Hepatic stellate cell (primary cell): Measurements from ENCODE around the gene ADORA1.

Source experiments
- DNase-seq: peaks from one replicate; pipeline ENCODE4 v3.0.0; 2011; ENCODE audit warnings: low spot score

The ADORA1 gene

DNA sequence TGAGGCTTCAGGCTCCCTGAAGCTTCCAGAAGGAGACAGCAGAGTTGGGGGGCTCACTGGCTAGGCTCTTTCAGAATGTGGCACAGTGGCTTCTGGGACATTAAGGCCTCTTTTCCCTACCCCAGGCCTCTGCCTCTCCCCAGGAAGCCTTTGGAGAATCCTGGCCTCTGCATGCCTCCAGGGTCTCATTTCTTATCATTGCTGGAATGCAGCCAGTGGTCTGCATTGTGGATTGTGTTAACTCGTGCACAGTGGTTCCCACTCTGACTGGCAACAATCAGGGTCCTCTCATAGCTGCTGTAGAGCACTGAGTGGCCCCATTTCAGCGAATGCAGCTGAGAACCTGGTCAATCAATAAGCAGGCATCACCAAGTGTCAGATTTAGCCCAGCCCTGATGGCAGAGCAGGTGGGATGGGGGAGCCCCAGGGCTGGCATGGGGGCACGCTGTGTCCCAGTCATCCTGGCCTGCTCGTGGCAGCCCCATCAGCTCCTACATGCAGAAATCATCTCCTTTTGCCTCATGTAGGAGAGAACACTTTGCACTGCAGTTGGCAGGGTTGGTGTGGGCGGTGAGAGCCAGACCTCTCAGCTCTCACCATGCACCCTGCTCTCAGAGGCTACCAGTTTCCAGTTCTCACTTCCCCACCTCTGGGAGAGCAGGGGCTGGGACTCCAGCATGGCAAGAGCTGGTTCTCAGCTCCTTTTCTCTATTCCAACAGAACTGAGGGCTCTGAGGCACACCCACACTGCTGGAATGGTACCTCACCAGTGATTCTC, 13.4 kb downstream of the ADORA1 start:
- no peak for DNase-seq

DNA sequence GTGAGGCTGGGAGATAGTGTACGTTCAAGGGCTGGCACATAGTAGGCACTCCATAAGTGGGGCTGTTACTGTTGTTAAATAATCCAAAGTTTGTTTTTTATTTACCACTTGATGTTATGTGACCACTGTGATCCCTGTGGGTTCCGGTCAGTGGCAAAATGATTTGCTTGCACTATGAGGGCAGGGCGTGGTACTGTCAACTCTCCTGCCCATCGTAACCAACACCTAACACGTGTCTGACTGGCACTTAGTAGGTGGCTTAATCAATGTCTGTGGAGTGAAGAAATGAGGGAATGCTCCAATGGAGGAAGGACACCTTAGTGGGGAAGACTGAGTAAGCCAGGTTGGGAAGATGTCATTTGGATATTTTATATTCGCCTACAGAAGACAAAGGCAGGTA, 14.6 kb downstream of the ADORA1 start:
- no peak for DNase-seq

DNA sequence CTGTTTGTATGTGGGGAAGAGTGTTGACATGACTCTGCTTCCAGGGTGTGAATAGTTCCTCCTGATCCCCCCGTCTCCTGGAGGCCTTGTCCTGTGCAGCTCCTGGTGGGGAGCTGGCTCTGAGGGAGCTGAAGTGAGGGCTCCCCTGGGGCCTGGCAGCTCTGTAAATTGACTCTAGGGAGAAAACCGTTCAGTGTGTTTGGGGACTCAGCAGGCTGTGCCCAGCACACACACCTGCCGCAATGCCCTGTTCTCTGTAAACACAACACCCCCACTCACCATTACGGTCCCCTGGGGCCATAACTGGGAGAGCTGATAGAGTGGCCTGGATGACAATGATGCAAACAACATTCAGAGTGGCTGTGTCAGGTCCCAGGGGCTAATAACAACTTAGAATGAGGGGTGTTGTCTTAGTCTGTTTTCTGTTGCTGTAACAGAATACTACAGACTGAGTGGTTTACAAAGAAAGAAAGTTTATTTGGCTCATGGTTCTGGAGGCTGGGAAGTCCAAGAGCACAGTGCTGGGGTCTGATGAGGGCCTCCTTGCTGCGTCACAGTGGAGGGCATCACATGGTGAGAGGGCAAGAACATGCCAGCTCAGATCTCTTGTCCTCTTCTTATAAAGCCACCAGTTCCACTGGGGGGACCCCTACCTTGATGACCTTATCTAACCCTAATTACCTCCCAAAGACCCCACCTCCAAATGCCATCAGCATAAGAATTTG, 15.3 kb downstream of the ADORA1 start:
- no peak for DNase-seq

DNA sequence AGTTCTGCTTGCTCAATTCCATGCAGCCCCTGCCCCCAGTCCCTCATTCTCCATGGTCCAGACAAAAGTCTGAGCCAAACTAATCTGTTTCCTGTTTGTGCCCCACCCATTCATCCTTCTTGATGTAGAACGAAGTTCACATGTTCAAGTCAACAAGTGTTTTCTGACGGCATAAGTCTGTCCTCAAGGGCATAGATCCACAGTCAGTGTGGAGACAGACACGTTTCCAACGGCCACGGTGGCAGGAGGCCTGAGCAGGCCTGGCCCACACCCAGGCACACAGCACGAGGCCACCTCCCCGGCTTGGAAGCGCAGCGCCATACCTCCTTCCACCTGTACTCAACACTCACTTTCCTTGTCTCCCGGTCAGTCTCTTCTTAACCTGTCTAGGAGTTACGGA, 16.1 kb downstream of the ADORA1 start:
- DNase-seq = no peak

DNA sequence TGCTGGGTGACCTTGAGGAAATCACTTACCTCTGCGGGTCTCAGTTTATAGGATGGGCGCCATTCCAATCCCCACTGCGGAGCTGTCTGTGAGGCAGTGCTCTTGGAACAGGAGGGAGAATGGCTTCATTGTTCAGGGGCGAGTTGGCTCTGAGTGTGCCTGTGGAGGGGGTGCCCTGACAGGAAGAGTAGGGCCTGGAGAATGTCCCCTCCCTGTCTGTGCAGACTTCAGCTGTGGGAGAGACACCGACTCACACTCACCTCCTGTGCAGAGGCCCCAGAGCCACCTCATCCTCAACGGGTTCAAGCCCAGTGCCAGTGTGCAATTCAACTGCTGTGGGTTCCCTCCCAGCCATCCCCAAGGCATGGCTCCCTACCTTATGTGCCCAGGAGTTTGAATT, 17.1 kb downstream of the ADORA1 start:
- DNase-seq = no peak

DNA sequence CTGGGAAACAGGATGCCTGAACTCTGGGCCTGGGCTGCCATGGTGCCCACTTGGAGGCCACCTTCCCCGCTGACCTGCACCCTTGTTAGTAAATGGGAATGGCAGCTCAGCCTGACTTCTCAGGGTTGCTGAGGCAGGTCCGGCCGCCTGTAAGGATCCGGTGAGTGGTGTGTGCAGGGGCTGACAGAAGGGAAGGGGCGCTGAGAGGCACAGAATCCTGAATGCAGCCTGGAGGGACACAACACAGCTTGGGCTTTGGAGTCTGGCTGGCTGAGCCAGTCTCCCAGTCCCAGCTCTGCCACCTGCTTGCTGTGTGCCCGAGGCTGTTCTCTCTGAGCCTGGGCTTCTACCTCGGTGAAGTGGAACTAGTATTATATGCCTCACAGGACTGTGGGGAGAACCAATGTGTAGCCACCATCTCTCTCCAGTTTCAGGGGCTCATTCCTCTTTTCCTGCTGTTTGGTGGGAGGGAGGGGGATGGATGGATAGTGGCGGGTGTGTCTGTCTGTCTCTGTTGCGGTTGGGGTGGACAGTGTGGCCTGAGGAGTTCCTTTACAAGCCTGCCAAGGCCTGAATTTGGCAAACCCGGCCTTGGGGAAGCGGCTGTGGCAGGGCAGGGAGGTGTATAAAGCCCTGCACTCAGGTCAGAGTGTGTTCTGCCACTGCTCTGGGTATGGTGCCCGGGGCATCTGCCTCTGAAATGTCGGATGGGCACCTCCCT, 18.0 kb downstream of the ADORA1 start:
- DNase-seq = no peak

DNA sequence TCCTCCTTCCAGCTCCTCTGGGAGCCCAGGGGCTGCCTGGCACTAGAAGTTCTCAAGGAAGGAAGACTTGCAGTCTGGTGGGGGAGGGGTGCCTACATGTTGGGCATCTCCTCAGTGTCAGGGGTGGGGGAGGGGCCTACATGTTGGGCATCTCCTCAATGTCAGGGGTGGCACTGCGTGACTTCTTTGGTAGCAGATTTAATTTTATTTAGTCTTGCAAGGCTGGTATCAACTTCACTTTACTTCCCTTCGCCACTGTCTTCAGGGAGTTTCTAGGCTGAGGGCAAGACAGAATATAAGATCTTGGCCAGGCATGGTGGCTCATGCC, 18.5 kb downstream of the ADORA1 start:
- no peak for DNase-seq

DNA sequence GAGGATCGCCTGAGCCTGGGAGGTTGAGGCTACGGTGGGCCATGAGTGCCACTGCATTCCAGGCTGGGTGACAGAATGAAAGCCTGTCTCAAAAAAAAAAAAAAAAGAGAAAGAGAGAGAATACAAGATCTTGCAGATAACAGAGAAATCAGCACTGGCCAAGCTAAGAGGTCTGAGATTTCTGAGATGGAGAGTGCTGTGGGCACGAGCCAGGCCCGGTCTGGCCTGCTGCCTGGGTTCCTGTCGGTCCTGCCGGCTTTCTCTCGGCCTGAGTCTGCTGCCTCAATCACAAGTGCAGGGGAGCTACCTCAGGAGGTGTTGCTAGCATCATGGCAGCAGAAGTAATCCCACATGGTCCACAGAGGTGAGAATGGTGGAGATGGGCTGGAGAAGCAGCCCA, 19.0 kb downstream of the ADORA1 start:
- DNase-seq = no peak

DNA sequence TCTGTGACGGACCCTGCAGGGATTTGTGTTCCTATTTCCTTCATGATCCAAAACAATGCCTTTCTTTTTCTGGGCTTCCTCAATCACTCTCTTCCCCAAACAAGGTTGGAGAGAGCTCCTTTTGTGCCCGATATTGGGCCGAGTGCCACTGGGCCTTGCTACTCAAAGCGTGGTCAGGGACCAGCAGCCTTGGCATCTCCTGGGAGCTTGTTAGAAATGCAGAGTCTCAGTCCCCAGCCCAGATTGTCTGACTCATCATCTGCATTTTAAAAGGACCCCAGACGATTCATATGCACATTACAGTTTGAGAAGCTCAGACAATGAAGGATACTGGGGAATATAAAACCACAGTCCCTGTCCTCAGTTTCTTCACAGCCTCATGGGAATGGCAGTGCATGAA, 19.9 kb downstream of the ADORA1 start:
- no peak for DNase-seq

DNA sequence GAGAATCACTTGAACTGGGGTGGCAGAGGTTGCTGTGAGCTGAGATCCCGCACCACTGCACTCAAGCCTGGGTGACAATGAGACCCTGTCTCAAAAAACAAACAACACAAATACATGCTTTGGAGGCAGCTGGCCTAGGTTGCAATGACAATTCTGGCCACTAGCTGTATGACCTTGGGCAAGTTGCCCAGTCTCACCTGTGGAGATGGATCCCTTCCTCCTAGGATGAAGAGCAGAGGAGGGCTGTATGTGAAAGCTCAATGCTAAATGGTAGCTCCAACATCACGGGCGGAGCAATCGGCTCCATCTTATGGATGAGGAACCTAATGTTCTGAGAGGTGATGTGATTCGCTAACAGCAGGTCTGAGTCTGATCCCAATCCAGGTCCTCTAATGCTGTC, 20.6 kb downstream of the ADORA1 start:
- DNase-seq = no peak

DNA sequence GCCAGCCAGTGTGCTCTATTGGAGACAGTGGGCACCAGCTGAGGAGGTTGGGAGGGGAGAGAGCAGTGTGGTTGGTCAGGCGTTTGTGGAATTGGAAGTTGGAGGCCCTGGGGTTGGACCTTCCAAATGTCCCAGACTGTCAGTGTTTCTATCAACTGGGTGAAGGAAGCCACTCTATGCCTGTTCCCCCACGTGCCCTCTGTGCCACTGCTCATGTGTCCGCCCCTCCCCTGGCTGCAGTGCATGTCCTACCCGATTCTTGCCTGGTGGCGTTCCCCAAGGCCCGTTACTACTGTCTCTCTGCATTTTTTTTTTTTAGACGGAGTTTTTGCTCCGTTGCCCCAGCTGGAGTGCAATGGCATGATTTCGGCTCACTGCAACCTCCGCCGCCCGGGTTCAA, 21.1 kb downstream of the ADORA1 start:
- DNase-seq = no peak

DNA sequence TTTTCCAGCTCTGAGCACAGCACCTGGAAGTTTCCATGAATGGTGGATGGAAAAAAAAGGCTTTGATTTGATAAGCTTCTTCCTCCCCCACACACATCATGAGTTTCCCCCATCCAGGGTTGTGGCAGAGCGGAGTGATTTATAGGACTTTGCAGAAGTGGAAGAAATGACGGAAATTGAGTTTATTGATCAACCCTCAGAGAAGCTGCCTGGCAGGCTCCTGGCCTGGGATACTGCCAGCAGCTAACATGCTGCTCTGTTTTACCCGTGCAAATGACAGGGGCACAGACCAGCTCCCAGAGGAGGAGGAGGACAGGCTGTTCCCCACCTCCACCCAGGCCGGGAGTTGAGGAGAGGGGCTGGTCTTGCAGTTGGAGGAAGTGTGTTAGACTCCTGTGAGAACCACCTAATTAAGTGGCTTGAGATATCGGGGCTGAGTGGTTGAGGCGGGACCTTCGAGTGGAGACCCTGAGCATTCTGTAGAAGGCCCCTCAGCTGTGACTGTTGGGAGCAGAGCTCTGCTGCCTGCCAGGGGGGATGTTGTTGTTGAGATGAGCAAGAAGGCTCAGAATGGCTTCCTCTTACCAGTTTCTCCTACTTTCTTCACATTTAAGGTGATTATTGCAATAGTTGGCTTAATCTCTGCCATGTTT, 21.8 kb downstream of the ADORA1 start:
- DNase-seq = no peak

DNA sequence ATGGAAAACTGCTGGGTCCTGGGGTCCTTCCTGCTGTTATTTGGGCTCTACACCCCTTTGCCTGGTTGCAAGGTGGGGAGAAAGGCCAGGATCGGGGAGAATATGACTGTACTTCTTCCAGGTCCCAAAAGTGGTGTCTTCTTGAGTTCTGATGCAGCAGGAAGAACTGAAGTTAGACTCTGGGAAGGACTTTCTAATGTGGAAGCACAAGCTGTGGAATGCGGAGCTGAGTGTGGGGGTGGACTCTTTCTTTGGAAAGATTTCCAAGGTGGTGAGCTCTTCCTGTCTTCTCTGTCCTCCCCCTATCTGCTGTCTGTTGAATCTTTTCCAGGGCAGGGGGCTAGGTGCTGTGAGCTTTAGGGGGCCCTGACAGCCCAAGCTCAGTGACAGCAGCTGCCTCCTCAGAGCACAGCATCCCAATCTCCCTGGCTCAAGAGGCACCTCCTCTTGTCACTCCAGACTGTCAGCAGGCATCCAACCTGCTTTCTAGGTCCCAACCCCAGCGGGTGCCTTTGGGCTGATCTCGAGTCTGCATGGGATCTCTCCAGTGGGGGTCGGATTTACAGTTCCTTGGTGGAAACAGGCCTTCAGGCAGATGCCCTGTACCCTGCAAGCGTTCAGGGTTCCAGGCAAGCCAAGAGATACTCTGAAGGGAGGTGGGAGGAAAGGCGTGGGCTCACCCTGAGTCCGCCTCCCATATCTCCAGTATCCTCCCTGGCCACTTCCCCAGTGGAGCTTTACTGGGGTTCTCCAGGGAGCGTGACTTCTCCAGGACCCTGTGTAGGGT, 23.2 kb downstream of the ADORA1 start:
- no peak for DNase-seq

DNA sequence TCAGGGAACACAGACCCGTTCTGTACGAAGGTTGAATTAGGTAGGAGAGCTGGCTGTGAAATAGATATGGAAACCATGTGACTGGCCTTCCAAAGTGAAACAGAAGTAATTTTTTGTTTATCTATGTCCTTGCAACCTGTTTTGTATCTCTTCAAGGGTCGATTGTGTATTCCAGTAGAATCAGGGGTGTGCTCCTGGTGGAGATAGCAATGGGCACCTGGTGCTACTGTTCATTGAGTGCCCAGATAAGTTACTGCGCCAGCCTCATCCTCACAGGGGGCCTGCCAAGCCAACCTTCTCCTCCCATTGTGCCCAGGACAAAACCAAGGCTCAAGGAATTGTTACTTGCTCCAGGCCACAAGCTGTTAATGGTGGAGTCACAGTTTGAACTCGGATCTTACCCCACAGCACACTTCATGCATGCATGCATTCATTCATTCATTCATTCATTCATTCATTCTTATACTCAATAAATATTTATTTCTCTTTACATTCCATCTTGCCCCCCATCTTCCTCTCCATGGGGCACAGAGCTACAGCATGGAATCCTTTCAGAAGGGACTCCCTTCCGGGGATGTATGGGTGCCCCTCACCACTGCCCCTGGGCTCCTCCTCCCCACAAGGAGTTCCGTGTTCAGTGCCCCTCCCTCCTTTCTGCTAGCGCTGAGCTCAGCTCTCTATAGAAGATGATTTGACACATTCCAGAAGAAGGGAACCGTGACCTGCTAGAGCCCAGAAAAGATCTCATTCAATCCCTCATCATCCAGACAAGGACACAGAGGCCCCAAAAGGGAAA, 24.0 kb downstream of the ADORA1 start:
- DNase-seq = no peak

DNA sequence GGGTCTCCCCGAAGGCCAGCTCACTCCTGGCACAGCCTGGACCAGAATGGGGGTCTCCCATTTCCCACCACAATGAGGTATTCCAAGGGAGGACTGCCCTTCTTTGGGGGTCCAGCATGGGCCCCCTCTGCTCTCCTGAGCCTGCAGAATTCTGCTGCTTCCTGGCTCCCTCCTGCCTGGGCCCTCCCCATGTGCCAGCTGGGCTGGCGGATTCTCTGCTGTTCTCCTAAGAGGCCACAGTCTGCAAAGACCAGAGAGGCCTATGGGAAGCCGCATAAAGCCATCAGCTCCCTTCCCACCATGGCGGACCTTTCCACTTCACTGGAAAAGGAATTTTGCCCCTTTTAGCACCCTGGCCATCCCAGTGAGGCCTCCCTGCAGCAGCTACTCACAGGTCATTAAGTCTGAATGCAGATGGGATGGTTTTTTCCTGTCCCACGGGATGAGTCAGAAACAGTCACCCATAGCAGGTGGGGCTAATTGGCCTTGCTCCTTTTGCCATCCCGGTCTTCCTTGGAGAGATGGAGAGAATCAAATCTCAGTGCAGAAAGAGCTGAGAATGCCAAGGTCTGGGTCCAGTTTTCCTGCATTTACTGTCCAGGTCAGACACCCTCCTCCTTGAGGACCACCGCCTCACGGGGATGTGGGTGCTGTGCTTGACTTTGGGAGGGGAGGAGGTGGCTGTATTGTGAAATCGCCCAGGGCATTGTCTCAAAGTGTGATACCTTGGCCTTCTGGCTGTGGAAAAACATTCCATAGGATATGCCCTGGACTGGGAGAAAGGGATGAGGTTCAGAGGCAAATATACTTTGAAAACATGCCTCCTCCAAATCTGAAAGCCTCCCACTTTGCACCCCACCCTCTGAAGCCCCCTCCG, 24.9 kb downstream of the ADORA1 start:
- no peak for DNase-seq

DNA sequence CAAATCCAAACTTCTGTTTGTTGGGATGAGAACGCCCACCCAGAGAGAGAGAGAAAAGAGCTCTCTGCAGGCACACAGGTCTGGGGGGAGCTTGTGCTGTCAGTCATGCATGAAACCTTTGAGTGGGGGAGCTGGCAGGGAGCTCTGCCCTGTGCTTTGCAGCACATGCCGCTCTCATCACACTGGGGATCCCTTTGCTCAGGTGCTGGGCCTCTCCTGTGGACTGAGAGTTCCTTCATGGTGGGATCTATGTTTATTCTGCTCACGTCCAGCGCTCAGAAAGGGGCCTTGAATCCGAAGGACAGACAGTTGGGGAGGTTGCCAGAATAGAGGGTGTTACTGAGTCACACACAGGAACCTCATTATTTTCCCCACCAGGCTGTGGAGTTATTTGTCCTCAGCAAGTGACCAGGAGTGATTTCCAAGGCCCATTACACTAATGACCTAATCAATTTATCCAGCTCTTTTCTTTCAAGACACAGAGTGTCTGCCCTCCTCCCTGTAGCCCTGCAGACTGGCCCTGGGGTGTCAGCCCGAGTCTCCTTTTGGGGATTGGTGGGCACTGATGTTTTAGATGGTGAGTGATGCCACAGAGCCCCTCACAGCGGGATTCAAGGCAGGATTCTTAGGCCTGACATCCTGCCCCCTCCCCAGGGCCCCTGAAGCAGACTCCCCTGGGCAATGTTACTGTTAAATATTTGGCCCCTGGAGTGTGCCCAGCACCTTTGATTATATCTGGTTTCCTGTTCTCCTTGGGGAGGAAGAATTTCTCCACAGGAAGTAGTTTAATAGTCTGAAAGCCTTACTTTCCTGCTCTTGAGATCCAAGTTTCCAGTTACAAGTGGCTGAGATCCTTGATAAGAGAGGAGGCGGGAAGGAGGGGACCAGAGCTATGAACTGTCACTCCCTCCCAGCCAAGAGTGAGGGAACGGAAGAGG, 25.8 kb downstream of the ADORA1 start:
- no peak for DNase-seq

DNA sequence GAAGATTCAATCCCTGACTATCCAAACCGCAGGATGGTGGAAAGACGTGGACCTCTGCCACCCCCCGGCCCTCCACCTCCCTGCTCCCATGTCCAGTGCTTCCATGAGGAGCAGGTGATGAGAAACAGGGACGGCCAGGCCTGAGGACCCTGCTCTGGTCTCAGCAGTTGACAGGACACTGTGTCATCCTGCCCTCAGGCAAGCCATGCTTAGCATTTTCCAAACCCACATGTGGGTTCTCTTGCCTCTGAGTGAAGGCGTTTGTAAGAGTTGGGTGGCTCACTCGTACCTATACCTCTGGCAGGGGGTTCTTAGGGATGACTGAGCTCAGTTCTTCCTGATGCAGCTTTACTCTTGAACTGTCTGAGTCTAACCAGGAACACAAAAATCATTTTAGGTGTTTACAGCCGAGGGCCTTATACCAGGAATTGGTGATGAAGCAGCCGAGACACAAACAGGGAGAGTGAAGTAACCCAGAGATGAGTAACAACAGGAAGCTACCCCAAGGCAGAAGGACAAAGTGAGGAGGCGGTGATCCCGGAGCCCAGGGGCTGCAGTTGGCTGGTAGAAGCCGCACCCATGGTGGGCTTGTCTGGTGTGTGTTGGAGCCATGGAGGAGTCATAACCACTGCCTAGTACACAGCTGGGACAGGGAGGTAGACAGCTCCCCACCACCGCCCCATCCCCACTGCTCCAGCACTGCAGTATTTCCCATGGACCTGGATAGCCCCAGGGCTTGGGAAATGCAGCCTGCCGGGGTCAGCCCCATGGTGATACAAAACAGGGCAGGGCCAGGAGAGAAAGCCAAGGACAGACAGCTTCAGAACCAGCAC, 26.7 kb downstream of the ADORA1 start:
- no peak for DNase-seq

DNA sequence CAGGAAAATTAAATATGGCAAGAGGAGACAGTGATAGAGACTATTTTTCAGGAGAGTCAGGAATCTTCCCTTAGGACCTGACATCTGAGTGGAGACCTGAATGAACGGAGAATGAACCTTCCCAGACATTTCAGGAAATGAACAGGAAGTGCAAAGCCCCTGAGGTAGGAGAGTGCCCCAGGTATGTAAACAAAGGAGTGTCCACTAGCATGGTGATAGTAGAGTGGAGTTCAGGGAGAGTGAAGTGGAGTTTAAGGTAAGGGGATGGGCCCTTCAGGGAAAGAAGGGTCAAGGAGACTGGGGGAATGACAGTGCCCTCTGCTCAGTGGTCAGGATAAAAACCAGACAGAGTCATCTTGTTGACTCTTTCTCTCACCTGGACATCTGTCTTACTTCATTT, 28.8 kb downstream of the ADORA1 start:
- no peak for DNase-seq
